ENCODE measurements around the gene SGPL1.
"Not testable (repeated sequence)": the region's sequence is repeated elsewhere in the genome, so short reads cannot be mapped to it uniquely, and the experiment has no call there.

The SGPL1 gene

DNA sequence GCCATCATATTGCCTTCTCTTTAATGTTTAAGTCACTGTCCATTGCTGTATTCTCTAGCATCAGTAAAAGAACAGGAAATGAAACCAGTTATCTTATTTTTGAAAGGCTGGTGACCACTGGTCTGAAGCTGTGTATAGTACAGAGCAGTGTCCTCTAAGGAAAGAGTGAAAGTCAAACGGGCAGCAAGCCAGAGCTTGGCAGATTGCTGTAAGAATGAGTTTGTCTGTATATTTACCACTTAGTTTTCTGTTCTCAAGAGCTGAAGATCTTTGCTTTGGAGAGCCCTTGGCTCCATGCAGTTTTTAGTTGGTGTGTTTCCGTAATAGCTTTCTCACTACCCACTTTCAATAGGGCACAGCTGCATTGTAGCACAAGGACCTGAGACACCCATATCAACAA is 40.7 kb downstream of the SGPL1 start:
- Mint-ChIP-seq H3K9me3 (ENCODE audit: low read depth) (no peaks in the 10 kb centered on the region), H3K27ac (no peak overlapping the region), H3K4me1 (ENCODE audit: low read depth) (peaks cover 2% of the 10 kb centered on the region), H3K36me3 (peaks cover 18% of the 10 kb centered on the region), H3K27me3 (no peaks in the 10 kb centered on the region), H3K4me3 (no peak overlapping the region)

DNA sequence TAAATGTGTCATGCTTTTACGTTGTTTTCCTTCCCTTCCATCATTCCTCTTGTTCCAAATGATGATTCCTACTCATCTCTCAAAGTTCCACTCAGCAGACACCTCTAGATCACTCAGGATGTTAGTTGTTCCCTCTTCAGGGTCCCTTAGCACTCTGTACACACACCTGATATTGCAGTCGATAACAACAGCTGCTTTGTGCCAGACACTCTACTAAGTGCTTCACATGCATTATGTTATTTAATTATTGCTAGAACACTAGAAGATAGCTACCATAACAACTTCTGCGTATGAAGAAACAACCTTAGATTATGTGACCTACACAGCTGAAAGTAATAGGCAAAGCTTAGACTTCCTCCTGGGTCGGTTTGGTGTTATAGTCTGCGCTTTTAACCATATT is 43.0 kb downstream of the SGPL1 start:
- peaks cover 18% of the 10 kb centered on the region for H3K36me3 Mint-ChIP-seq
- H3K4me1 Mint-ChIP-seq (ENCODE audit: low read depth): peaks cover 4% of the 10 kb centered on the region
- H3K27ac Mint-ChIP-seq: no peak overlapping the region
- no peak overlapping the region for H3K4me3 Mint-ChIP-seq
- H3K9me3 Mint-ChIP-seq (ENCODE audit: low read depth): no peaks in the 10 kb centered on the region
- H3K27me3 Mint-ChIP-seq: no peaks in the 10 kb centered on the region

DNA sequence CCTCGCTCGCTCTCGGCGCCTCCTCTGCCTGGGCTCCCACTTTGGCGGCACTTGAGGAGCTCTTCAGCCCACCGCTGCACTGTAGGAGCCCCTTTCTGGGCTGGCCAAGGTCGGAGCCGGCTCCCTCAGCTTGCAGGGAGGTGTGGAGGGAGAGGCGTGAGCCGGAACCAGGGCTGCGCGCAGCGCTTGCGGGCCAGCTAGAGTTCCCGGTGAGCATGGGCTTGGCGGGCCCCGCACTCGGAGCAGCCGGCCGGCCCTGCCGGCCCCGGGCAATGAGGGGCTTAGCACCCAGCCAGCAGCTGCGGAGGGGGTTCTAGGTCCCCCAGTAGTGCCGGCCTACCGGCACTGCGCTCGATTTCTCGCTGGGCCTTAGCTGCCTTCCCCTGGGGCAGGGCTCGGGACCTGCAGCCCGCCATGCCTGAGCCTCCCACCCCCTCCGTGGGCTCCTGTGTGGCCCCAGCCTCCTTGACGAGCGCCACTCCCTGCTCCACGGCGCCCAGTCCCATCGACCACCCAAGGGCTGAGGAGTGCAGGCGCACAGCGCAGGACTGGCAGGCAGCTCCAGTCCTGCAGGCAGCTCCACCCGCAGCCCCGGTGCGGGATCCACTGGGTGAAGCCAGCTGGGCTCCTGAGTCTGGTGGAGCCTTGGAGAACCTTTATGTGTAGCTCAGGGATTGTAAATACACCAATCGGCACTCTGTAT is 45.9 kb downstream of the SGPL1 start:
- H3K27ac Mint-ChIP-seq; H3K4me1 Mint-ChIP-seq (ENCODE audit: low read depth); H3K4me3 Mint-ChIP-seq; H3K9me3 Mint-ChIP-seq (ENCODE audit: low read depth); H3K27me3 Mint-ChIP-seq: not testable (repeated sequence)
- H3K36me3 Mint-ChIP-seq: peaks cover 18% of the 10 kb centered on the region

DNA sequence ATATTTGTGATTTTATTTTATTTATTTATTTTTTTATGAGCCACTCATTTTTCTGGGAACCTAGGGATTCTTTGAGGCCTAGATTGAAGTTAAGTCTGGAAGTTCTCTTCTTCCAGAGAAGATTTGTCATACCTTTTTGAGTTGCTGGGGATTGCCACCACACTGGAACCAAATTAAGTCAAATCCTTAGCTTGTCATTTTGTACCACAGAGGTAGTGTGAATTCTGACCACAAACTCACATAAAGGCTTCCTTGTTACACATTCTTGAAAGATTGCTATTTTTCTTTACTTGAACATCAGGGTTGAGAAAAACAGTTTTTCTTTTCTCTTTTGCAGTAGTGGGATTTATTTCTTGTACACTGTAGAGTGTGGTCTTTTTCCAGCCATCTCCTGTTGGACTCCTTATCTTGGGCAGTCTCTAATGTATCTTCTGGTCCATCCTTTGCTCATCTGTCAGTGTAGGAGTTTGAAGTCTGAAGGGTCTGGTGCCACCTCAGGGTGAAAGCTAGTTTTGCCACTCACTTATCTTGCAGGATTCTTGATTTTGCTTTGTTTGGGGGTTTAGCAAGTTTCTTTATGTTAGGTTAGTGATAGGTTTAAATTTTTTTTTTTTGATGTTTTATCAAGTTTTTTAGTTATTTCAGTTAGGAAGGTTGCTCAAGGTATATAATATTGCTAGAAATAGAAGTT is 47.9 kb downstream of the SGPL1 start:
- peaks cover 13% of the 10 kb centered on the region for H3K36me3 Mint-ChIP-seq
- no peaks in the 10 kb centered on the region for H3K27me3 Mint-ChIP-seq
- H3K4me1 Mint-ChIP-seq (ENCODE audit: low read depth): peaks cover 7% of the 10 kb centered on the region
- H3K4me3 Mint-ChIP-seq: no peak overlapping the region
- no peaks in the 10 kb centered on the region for H3K9me3 Mint-ChIP-seq (ENCODE audit: low read depth)
- H3K27ac Mint-ChIP-seq: peak overlapping the region; percentile 37

DNA sequence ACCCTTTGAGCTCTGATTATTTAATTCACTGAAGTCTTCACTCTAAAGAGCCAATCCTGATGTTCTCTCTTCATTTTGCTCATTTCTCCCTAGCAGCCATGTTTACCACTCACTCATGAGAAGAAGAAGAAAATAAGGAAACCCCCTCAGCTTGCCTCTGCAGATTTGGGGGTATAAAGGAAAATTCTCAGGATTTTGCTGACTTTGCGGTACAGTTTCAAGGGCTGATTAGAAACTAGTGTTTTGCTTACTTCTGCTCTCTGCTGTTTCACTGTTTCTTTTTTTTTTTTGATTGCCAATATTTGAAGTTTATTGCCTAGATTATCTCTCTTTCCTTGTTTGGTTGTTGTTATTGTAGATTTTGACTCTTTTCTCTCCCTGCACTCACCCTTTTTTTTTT is 49.2 kb downstream of the SGPL1 start:
- Mint-ChIP-seq H3K27me3 (no peaks in the 10 kb centered on the region), H3K36me3 (peaks cover 14% of the 10 kb centered on the region), H3K4me1 (ENCODE audit: low read depth) (peaks cover 7% of the 10 kb centered on the region), H3K9me3 (ENCODE audit: low read depth) (no peaks in the 10 kb centered on the region), H3K27ac (no peak overlapping the region), H3K4me3 (no peak overlapping the region)

DNA sequence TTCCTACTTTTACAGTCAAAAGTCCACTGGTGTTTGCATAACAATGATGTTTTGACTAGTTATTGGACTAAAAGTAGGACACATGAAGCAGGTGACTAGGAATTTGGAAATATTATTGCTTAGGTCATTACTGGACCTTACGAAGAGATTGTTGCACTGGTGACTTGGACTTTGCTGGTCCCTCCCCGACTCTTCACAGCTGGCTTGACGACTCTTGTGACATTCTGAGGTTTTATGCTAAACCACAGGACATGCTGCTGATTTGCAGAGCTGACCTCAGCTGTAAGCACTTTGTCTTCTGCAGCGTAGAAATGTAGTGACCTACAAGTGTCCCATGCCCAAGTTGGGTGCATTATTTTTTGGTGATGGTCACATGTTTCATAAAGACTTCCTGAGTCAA is 50.7 kb downstream of the SGPL1 start:
- peaks cover 10% of the 10 kb centered on the region for H3K36me3 Mint-ChIP-seq
- no peak overlapping the region for H3K4me3 Mint-ChIP-seq
- H3K27ac Mint-ChIP-seq: no peak overlapping the region
- no peaks in the 10 kb centered on the region for H3K27me3 Mint-ChIP-seq
- no peaks in the 10 kb centered on the region for H3K9me3 Mint-ChIP-seq (ENCODE audit: low read depth)
- peaks cover 7% of the 10 kb centered on the region for H3K4me1 Mint-ChIP-seq (ENCODE audit: low read depth)

DNA sequence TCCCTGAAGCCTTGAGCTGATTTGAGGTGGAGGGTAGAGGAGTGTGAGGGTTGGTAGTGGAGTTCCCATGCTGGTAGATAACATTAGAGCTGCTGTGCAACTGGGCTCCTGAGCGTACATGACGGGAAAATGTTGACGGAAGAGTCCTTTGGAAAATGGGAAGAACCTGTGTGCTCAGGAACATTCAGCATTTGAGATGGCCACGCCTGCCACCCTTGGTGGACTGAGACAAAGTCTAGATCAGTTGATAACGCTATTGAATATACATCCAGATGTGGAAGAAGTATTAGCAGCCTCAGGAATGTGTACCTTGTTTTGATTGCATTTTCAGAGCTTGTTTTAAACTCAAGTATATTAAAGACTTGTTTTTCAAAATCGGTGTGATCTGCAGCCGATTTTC is 56.5 kb downstream of the SGPL1 start:
- H3K9me3 Mint-ChIP-seq (ENCODE audit: low read depth): no peaks in the 10 kb centered on the region
- H3K36me3 Mint-ChIP-seq: peaks cover 13% of the 10 kb centered on the region
- H3K27me3 Mint-ChIP-seq: no peaks in the 10 kb centered on the region
- no peak overlapping the region for H3K4me3 Mint-ChIP-seq
- no peak overlapping the region for H3K27ac Mint-ChIP-seq
- H3K4me1 Mint-ChIP-seq (ENCODE audit: low read depth): no peaks in the 10 kb centered on the region

DNA sequence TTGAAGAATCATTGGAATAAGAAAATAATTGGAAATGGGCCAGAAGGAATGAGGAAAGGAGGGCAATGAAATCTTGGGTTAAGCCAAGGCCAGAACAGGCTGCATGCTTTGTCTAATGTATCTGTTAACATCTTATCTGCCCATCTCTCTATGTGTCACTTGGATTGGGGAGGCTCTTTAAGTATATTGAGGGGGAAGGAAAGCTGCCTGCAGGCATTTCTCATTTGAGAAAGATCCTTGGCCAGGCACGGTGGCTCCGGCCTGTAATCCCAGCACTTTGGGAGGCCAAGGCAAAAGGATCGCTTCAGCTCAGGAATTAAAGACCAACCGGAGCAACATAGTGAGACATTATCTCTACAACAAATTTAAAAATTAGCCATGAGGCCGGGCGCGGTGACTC is 58.3 kb downstream of the SGPL1 start:
- H3K9me3 Mint-ChIP-seq (ENCODE audit: low read depth): no peaks in the 10 kb centered on the region
- H3K27me3 Mint-ChIP-seq: no peaks in the 10 kb centered on the region
- H3K4me3 Mint-ChIP-seq: no peak overlapping the region
- H3K4me1 Mint-ChIP-seq (ENCODE audit: low read depth): no peaks in the 10 kb centered on the region
- no peak overlapping the region for H3K27ac Mint-ChIP-seq
- peaks cover 11% of the 10 kb centered on the region for H3K36me3 Mint-ChIP-seq

DNA sequence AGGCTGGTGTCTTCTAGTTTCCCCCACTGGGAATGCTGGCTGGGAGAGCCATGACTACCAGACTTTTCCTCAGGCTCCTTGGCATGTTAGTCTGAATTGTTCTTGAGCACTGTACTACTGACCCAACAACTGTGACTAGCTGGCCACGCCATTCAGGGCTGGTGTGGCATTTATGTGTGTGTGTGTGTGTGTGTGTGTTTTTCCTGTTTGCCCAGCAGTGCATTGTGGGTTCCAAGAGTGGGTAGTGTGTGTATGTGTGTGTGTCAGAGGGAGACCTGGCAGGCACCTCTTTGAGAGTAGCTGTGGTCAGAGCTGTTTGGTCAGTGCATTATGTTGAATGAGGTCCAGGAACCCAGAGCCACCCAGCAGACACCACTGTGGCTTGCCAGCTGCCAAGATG is 63.5 kb downstream of the SGPL1 start:
- peaks cover 3% of the 10 kb centered on the region for H3K4me1 Mint-ChIP-seq (ENCODE audit: low read depth)
- H3K27ac Mint-ChIP-seq: no peak overlapping the region
- H3K36me3 Mint-ChIP-seq: peaks cover 7% of the 10 kb centered on the region
- H3K27me3 Mint-ChIP-seq: no peaks in the 10 kb centered on the region
- no peak overlapping the region for H3K4me3 Mint-ChIP-seq
- H3K9me3 Mint-ChIP-seq (ENCODE audit: low read depth): no peaks in the 10 kb centered on the region

DNA sequence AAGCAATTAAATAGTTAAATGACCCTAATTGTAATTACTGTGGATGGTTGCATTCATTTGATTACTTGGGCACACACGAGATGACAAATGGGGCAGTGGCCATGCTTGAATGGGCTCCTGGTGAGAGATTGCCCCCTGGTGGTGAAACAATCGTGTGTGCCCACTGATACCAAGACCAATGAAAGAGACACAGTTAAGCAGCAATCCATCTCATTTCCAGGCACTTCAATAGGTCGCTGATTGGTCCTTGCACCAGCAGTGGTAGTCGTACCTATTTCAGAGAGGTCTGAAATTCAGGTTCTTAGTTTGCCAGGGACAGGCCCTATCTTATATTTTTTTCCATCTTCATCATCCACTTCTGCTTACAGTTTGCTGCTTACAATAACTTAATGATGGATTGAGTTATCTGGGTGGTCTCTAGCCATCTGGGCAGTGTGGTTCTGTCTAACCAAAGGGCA is 64.4 kb downstream of the SGPL1 start:
- Mint-ChIP-seq H3K4me3 (no peak overlapping the region), H3K27me3 (no peaks in the 10 kb centered on the region), H3K27ac (no peak overlapping the region), H3K9me3 (ENCODE audit: low read depth) (no peaks in the 10 kb centered on the region), H3K36me3 (peaks cover 10% of the 10 kb centered on the region), H3K4me1 (ENCODE audit: low read depth) (peaks cover 3% of the 10 kb centered on the region)

DNA sequence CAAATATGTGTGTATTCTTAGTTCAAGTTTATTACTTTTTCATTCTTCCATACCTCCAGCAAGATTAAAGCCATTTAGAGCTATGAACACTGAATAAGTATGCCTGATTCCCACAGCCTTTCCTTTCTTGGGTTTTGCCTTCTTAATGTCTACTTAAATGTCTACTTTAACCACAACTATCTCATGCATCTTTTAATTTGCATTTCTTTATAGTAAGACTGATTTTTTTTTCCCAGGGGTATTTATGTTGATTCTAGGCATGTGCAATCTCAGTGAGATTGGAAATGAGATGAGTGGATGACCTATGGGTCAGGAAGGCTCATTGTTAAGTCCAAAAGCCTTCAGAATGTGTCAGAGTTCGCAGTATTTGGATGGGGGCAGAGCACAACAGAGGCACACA is 69.0 kb downstream of the SGPL1 start:
- Mint-ChIP-seq H3K4me3 (no peak overlapping the region), H3K27me3 (no peaks in the 10 kb centered on the region), H3K4me1 (ENCODE audit: low read depth) (peaks cover 15% of the 10 kb centered on the region), H3K9me3 (ENCODE audit: low read depth) (no peaks in the 10 kb centered on the region), H3K36me3 (peaks cover 3% of the 10 kb centered on the region), H3K27ac (no peak overlapping the region)

DNA sequence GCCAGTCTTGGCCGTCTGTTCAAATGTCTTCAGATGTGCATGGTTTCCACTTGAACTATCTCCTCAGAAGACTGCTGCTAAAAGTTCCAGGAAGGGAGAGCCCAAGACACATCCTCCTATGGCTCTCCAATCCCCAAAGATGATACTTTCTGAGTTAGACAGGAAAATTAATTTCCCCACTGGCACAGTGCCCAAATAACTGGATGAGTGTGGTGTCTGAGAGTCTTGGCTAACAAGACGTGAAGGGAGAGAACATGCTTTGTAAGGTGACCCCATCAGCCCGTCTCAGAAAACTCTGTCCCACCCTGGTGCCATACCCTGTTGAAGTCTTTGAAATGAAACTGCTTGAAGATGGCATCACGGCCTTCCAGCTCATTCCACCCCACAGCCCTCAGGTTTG is 69.7 kb downstream of the SGPL1 start:
- Mint-ChIP-seq H3K27ac (no peak overlapping the region), H3K9me3 (ENCODE audit: low read depth) (no peaks in the 10 kb centered on the region), H3K4me3 (no peak overlapping the region), H3K27me3 (no peaks in the 10 kb centered on the region), H3K4me1 (ENCODE audit: low read depth) (peaks cover 12% of the 10 kb centered on the region), H3K36me3 (peaks cover 3% of the 10 kb centered on the region)

DNA sequence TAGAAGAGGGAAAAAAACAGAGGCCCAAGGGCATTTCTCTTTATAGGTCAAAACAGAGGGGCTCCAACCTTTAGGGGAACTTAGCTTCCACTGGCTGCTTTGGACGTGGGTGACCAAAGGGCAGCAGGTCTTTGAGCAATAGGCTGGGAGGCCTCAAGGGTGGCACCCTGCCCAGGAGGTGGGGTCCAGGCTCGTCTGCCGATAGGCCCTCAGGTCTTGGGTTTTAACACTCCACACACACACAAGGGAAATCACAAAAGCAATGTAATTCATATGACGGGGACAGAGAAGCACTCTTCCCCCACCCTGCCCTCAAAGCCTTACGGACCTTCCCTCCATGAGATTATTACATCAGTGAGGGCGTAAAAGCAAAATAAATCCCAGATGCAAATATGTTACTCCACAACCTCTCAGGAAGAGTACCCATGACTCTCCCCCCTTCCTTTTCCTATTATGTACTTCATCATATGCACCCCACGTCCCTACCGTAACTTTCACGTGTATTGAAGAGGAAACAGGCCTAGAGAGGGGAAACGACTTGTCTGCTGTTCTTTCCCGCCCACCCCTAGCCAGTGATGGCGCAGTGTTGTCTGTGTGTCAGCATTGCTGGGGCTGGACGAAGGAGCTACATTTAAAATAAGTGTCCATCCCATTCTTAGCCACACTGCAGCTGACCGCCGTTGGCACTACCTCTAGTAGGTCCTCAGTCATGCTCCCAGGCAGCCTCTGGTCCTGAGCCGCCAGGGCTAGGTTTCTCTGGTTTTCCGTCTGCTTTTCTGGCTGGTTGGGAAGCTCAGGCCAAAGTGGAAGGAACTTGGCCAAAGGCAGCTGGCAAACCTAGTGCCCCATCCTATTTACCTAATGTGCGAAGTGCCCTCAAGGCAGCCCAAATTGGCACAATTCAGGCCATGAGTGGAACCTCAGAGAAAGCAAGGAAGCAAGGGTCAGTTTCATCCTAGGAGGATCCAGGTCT is 70.5 kb downstream of the SGPL1 start:
- Mint-ChIP-seq H3K36me3 (peaks cover 3% of the 10 kb centered on the region), H3K27me3 (no peaks in the 10 kb centered on the region), H3K9me3 (ENCODE audit: low read depth) (no peaks in the 10 kb centered on the region), H3K4me1 (ENCODE audit: low read depth) (peaks cover 12% of the 10 kb centered on the region), H3K27ac (no peak overlapping the region), H3K4me3 (peak overlapping the region; percentile 10)

DNA sequence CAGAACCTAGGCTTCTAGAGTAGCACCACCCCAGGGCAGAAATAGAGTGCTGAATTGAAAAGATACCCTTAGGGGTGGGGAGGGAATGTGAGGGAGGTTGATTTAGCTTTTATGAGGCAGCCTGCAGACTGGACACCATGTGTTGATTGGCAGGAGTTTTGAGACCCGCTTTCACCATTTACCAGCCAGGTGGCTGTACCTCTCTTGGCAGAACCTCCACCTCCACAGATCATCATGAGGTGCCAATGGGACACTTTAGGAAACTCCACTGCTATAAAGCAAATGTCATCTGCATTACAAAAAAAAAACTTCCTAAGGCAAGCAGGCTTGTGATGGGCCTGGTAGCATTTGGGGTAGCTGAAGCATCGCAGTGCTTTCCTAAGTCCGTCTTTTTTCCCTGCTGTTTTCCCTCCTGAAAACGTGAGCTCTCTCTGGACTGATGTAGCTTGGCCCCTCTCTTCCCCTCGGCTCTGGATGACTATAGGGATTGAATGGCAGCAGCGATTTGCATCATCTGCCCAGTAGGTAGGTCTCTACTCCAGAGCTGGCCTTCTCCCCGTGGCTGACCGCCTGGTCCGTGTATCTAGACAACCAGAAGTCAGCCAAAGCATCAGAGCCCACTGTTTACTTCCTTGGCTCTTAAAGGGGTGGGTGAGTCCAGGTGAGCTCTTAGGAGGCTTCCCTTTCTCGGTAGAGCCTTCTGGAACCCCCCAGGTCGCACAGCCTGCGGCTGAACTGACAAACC is 71.3 kb downstream of the SGPL1 start:
- Mint-ChIP-seq H3K9me3 (ENCODE audit: low read depth) (no peaks in the 10 kb centered on the region), H3K4me3 (peak overlapping the region; percentile 76), H3K27ac (peak overlapping the region; percentile 64), H3K36me3 (peaks cover 3% of the 10 kb centered on the region), H3K27me3 (no peaks in the 10 kb centered on the region), H3K4me1 (ENCODE audit: low read depth) (peaks cover 12% of the 10 kb centered on the region)

Data from activated naive CD8-positive, alpha-beta T cell (primary cell).